HepG2 (cell line): ENCODE measurements around the gene COPZ2. TPM values are rescaled to one million over a fixed set of nuclear protein-coding genes. Genes with fewer than 3 reads are reported as not detected.
A peak's percentile ranks its signal among the peaks of the same experiment; 100 is the strongest.

Experiments
- CHD2 ChIP-seq: IDR thresholded peaks from 2 replicates; pipeline ENCODE4 v1.6.1; 2011; ENCODE audit warnings: low read depth, low read length, improper control_type of control experiment
- DPF2 ChIP-seq: sonication (generic); formaldehyde crosslinking; IDR thresholded peaks from 2 replicates; pipeline ENCODE4 v1.4.0; 2020; ENCODE audit warnings: mild to moderate bottlenecking, low read depth, missing genetic modification reagents, borderline replicate concordance
- FOXA1 ChIP-seq, 2 experiments: fragments of 450-650 bp in 1 of 2; sonication (generic) in 1 of 2; formaldehyde crosslinking in 1 of 2; IDR thresholded peaks; 2 replicates each; pipeline versions ENCODE4 v1.4.0 to v1.6.1; 2016 to 2020; ENCODE audit warnings: missing genetic modification reagents in 1 of 2
- FOXA3 ChIP-seq: IDR thresholded peaks from 2 replicates; pipeline ENCODE4 v1.6.1; 2016; ENCODE audit warnings: missing genetic modification reagents, missing compliant biosample characterization
- HOXA3 ChIP-seq: sonication (generic); formaldehyde crosslinking; IDR thresholded peaks from 2 replicates; pipeline ENCODE4 v1.5.0; 2020; ENCODE audit warnings: missing genetic modification reagents
- KDM6A ChIP-seq: IDR thresholded peaks from 2 replicates; pipeline ENCODE4 v1.6.1; 2016; ENCODE audit warnings: low read depth
- MXI1 ChIP-seq: IDR thresholded peaks from 3 replicates; pipeline ENCODE4 v1.6.1; 2012; ENCODE audit warnings: low read depth, low read length, inconsistent platforms, borderline replicate concordance
- MZF1 ChIP-seq: sonication (generic); formaldehyde crosslinking; IDR thresholded peaks from 2 replicates; pipeline ENCODE4 v1.8.1; 2023; ENCODE audit warnings: mild to moderate bottlenecking, missing genetic modification reagents, borderline replicate concordance
- PHF21A ChIP-seq: sonication (generic); formaldehyde crosslinking; IDR thresholded peaks from 2 replicates; pipeline ENCODE4 v1.5.0; 2020; ENCODE audit warnings: mild to moderate bottlenecking, missing genetic modification reagents
- RFX1 ChIP-seq: fragments of 450-650 bp; IDR thresholded peaks from 2 replicates; pipeline ENCODE4 v1.6.1; 2017
- SMC3 ChIP-seq: IDR thresholded peaks from 2 replicates; pipeline ENCODE4 v1.6.1; 2011; ENCODE audit warnings: low read length, improper control_type of control experiment
- TEAD3 ChIP-seq: optimal IDR thresholded peaks from 2 replicates; pipeline ENCODE3; 2016; ENCODE audit warnings: borderline replicate concordance
- ZSCAN12 ChIP-seq: sonication (generic); formaldehyde crosslinking; IDR thresholded peaks from 2 replicates; pipeline ENCODE4 v1.9.0; 2021; ENCODE audit warnings: mild to moderate bottlenecking, missing genetic modification reagents
- polyA plus RNA-seq, 8 experiments: library from polyadenylated mRNA; depleted of rRNA in 3 of 8; stranded (reverse) in 7 of 8; unstranded in 1 of 8; fragments of >200 nt; fragmentation: Illumina TruSeq in 4 of 8; extraction: Trizol in 4 of 8; gene quantifications; 2 replicates each; pipeline versions ENCODE4 v1.2.1 to v1.2.3, GENCODE V29; 2011 to 2016; ENCODE audit warnings: low read depth in 4 of 8, missing spikeins in 1 of 8, mixed read lengths in 1 of 8; ENCODE audit not compliant: insufficient read depth in 1 of 8
- total RNA-seq, 5 experiments: library from RNA; depleted of rRNA; stranded (reverse); fragments of >200 nt; fragmentation: Illumina TruSeq; extraction: Trizol; gene quantifications; 2 replicates each; pipeline ENCODE4 v1.2.3, GENCODE V29; 2016; ENCODE audit warnings: low read depth in 1 of 5
- TF ChIP-seq, protein P1 (sequence below): IDR thresholded peaks from 2 replicates; pipeline ENCODE4 v1.6.1; 2016
- TF ChIP-seq, protein P2 (sequence below): sonication (generic); formaldehyde crosslinking; IDR thresholded peaks from one replicate; pipeline ENCODE4 v1.5.1; 2020; ENCODE audit warnings: mild to moderate bottlenecking, missing genetic modification reagents; ENCODE audit errors: not compliant biosample characterization
- TF ChIP-seq, protein P3 (sequence below): IDR thresholded peaks from 2 replicates; pipeline ENCODE4 v1.4.0; 2020; ENCODE audit warnings: mild to moderate bottlenecking, missing genetic modification reagents

COPZ2 gene
- total and polyA plus RNA-seq, 2 of the 13 experiments (the other 11 are each of a cell fraction or from before 2014, with no cell fraction given) = 0.61 to 1.5 TPM

DNA sequence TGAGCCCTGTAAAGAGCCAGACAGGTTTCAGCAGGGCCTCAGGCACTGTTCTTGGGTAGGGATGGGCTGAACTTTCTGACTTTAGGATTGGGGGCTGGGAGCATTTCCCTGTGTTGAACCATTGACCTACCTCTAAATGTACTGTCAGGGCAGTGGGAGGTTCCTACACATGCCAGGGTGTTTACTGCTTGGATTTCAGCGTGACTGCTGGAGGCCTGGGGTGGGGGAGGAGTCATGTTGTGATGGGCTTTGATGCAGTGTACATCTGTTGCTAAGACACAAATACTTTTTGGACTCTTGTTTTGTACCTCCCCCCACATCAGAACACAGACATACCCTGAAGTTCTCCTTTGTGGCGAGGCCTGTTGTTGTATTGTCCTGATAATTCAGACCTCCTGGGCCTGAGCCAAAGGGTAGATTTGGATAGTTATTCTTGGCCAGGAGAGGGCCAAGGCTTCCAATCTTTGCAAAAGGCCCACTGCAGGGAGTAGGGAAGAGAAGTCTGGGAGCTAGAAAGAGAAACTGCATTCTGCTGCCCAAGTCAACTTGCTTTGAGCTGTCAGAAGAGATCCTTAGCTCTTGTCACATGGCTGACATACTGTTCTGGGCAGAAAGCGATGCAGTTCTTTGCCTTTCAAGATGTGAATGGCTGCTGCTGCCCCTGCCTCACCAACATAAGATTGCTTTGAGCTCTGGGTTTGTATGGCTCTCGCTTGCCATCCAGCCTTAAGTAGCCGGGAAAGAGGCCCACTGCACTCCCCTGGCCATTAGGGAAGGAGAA is 14.3 kb upstream of the COPZ2 start (continued):
- TF ChIP-seq, protein P1, sequence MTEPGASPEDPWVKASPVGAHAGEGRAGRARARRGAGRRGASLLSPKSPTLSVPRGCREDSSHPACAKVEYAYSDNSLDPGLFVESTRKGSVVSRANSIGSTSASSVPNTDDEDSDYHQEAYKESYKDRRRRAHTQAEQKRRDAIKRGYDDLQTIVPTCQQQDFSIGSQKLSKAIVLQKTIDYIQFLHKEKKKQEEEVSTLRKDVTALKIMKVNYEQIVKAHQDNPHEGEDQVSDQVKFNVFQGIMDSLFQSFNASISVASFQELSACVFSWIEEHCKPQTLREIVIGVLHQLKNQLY (CRISPR knock-in tag) = no peak
- TF ChIP-seq TEAD3 = peak; percentile 74
- no peak for TF ChIP-seq DPF2 (CRISPR knock-in tag)
- no peak for TF ChIP-seq ZSCAN12 (CRISPR knock-in tag)
- TF ChIP-seq CHD2 = 0 out of 2 replicates have a peak, but pooled peaks have one; percentile 16
- TF ChIP-seq MZF1 (CRISPR knock-in tag) = no peak
- TF ChIP-seq HOXA3 = peak; percentile 35; the same call in 1 of the 2 replicates
- TF ChIP-seq PHF21A (CRISPR knock-in tag) = no peak
- peak; percentile 87; the same call in 2 of the 3 replicates for TF ChIP-seq MXI1
- TF ChIP-seq FOXA3 = peak; percentile 74
- TF ChIP-seq, protein P2, sequence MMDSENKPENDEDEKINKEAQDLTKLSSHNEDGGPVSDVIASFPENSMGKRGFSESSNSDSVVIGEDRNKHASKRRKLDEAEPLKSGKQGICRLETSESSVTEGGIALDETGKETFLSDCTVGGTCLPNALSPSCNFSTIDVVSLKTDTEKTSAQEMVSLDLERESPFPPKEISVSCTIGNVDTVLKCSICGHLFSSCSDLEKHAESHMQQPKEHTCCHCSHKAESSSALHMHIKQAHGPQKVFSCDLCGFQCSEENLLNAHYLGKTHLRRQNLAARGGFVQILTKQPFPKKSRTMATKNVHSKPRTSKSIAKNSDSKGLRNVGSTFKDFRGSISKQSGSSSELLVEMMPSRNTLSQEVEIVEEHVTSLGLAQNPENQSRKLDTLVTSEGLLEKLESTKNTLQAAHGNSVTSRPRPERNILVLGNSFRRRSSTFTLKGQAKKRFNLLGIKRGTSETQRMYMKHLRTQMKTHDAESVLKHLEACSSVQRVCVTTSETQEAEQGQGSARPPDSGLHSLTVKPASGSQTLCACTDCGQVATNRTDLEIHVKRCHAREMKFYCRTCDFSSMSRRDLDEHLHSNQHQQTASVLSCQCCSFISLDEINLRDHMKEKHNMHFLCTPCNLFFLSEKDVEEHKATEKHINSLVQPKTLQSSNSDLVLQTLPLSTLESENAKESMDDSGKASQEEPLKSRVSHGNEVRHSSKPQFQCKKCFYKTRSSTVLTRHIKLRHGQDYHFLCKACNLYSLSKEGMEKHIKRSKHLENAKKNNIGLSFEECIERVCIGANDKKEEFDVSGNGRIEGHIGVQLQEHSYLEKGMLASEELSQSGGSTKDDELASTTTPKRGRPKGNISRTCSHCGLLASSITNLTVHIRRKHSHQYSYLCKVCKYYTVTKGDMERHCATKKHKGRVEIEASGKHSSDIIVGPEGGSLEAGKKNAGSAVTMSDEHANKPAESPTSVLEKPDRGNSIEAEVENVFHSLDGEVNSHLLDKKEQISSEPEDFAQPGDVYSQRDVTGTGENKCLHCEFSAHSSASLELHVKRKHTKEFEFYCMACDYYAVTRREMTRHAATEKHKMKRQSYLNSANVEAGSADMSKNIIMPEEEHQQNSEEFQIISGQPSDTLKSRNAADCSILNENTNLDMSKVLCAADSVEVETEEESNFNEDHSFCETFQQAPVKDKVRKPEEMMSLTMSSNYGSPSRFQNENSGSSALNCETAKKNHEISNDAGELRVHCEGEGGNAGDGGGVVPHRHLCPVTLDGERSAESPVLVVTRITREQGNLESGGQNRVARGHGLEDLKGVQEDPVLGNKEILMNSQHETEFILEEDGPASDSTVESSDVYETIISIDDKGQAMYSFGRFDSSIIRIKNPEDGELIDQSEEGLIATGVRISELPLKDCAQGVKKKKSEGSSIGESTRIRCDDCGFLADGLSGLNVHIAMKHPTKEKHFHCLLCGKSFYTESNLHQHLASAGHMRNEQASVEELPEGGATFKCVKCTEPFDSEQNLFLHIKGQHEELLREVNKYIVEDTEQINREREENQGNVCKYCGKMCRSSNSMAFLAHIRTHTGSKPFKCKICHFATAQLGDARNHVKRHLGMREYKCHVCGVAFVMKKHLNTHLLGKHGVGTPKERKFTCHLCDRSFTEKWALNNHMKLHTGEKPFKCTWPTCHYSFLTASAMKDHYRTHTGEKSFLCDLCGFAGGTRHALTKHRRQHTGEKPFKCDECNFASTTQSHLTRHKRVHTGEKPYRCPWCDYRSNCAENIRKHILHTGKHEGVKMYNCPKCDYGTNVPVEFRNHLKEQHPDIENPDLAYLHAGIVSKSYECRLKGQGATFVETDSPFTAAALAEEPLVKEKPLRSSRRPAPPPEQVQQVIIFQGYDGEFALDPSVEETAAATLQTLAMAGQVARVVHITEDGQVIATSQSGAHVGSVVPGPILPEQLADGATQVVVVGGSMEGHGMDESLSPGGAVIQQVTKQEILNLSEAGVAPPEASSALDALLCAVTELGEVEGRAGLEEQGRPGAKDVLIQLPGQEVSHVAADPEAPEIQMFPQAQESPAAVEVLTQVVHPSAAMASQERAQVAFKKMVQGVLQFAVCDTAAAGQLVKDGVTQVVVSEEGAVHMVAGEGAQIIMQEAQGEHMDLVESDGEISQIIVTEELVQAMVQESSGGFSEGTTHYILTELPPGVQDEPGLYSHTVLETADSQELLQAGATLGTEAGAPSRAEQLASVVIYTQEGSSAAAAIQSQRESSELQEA (CRISPR knock-in tag) = no peak
- peak; percentile 76 for TF ChIP-seq RFX1
- TF ChIP-seq FOXA1 (IDR thresholded peaks at IDR 0.05) = no peak
- TF ChIP-seq FOXA1 (CRISPR knock-in tag; IDR thresholded peaks at IDR 0.05) = peak; percentile 45; the same call in 1 of the 2 replicates
- TF ChIP-seq SMC3 = 0 out of 2 replicates have a peak, but pooled peaks have one; percentile 8
- TF ChIP-seq, protein P3, sequence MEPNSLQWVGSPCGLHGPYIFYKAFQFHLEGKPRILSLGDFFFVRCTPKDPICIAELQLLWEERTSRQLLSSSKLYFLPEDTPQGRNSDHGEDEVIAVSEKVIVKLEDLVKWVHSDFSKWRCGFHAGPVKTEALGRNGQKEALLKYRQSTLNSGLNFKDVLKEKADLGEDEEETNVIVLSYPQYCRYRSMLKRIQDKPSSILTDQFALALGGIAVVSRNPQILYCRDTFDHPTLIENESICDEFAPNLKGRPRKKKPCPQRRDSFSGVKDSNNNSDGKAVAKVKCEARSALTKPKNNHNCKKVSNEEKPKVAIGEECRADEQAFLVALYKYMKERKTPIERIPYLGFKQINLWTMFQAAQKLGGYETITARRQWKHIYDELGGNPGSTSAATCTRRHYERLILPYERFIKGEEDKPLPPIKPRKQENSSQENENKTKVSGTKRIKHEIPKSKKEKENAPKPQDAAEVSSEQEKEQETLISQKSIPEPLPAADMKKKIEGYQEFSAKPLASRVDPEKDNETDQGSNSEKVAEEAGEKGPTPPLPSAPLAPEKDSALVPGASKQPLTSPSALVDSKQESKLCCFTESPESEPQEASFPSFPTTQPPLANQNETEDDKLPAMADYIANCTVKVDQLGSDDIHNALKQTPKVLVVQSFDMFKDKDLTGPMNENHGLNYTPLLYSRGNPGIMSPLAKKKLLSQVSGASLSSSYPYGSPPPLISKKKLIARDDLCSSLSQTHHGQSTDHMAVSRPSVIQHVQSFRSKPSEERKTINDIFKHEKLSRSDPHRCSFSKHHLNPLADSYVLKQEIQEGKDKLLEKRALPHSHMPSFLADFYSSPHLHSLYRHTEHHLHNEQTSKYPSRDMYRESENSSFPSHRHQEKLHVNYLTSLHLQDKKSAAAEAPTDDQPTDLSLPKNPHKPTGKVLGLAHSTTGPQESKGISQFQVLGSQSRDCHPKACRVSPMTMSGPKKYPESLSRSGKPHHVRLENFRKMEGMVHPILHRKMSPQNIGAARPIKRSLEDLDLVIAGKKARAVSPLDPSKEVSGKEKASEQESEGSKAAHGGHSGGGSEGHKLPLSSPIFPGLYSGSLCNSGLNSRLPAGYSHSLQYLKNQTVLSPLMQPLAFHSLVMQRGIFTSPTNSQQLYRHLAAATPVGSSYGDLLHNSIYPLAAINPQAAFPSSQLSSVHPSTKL = 0 out of 2 replicates have a peak, but pooled peaks have one; percentile 16
- peak; percentile 41; the same call in 1 of the 2 replicates for TF ChIP-seq KDM6A (CRISPR knock-in tag)
